HG03159 (cell line): ENCODE measurements around the gene KIAA1586.

Experiments
- ATAC-seq: cut with Tn5 transposase; IDR thresholded peaks from one replicate; pipeline ENCODE4 v1.9.1; 2021; ENCODE audit warnings: mild to moderate bottlenecking, moderate library complexity; ENCODE audit not compliant: unreplicated experiment

KIAA1586 gene

DNA sequence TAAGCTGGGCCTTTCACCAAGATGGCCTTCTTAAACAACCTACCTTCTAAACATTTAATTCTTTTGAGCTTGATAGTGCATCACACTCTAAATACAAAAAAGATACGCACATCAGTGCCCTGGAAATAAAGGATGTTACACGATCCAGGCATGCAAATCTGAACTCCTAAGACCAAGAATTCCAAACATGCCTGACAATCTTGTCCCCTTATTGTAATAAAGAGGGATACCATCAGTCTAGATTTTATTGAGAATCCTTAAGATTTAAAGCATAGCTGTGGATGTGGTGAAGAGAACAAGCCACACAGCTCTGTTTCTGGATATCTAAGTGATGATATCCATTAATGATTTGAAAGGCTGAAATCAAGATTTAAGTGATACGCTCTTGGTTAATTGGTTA is 56.5 kb downstream of the KIAA1586 start:
- ATAC-seq, result no peak

DNA sequence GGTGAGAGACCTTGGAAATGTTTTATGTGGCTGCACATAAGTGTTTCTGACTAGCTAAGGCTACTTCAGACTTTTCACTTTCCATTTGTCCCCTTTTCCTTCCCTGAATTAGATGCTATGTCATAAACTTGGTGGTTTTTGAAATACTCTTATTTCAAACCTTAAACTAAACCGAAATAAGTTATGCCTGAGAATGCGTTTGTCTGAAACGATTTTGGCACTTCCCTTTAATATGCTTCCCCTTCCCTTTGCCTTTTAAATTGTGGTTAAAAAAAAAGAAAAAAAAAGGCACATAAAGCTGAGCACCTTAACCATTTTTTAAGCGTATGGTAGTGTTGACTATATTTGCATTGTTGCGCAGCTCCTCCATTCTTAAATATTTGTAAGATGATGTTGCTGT is 57.8 kb downstream of the KIAA1586 start:
- ATAC-seq, result no peak
